Measurements from ENCODE around the gene MEST. TPM values are rescaled to one million over a fixed set of nuclear protein-coding genes. Genes with fewer than 3 reads are reported as not detected.

Gene MEST
- polyA plus RNA-seq, 1 of the 3 experiments (the other 2 are of a cell fraction) = 36.7 TPM

- TF ChIP-seq PBX3 (IDR thresholded peaks at IDR 0.05) (peak; percentile 94), SMC3 (IDR thresholded peaks at IDR 0.05; ENCODE audit: low read depth, low read length) (0 out of 2 replicates have a peak, but pooled peaks have one; percentile 24)
Measured at GRCh38 chr7:130489140-130489983, 2.5 kb upstream of the MEST start (continued).

- TF ChIP-seq TCF12 (IDR thresholded peaks at IDR 0.05) (no peak), FOSL2 (IDR thresholded peaks at IDR 0.05; ENCODE audit: borderline replicate concordance, low read depth) (no peak), CTCF (IDR thresholded peaks at IDR 0.05) (no peak), RCOR1 (IDR thresholded peaks at IDR 0.05; ENCODE audit: low read length) (no peak), JUND (IDR thresholded peaks at IDR 0.05) (no peak), RAD21 (IDR thresholded peaks at IDR 0.05; ENCODE audit: low read length) (no peak)
- Histone ChIP-seq H3K9ac (no peak overlapping the region), H3K4me2 (peak overlapping the region; percentile 61; the same call in 1 of the 2 replicates), H3F3A (replicated peaks; ENCODE audit: insufficient read depth) (peaks cover 18% of the 10 kb centered on the region), H3K79me2 (ENCODE audit: insufficient read depth) (no peaks in the 10 kb centered on the region), H3K27me3 (ENCODE audit: insufficient read depth) (no peaks in the 10 kb centered on the region), H3K4me3 (ENCODE audit: low read depth in 2 of 2, low read length in 1 of 2) (no peak overlapping the region; a peak in 1 of 4 replicates), H3K4me1 (ENCODE audit: control insufficient read depth in 1 of 2, insufficient read depth in 2 of 2, low read depth in 1 of 2, low read length in 1 of 2) (peaks cover 5 to 17% of the 10 kb centered on the region in 2 experiments), H3K9me3 (no peaks in the 10 kb centered on the region), H3K27ac (ENCODE audit: low read depth in 2 of 2, low read length in 1 of 2) (peak overlapping the region in 1 of 2 experiments; percentile 87; a peak in 1 of 4 replicates), H3K36me3 (replicated peaks in 1 of 2; ENCODE audit: control insufficient read depth in 1 of 2, insufficient read depth in 2 of 2, low read length in 1 of 2) (no peaks in the 10 kb centered on the region), H3K9me2 (no peaks in the 10 kb centered on the region), H4K20me1 (ENCODE audit: insufficient read depth) (no peaks in the 10 kb centered on the region), H2AFZ (ENCODE audit: low read depth) (no peak overlapping the region)
- POLR2A ChIA-PET = no interaction called here
- 90% methylated on average over 21 of the region's 21 CpGs for WGBS (ENCODE audit: low lambda C conversion rate)
- no peak for DNase-seq
- CTCF ChIA-PET = interaction anchor here (1.6 kb wide), 1 partner anchor 12 kb away, joined by 3 read pairs; no protein-coding TSS in a partner anchor
Measured at GRCh38 chr7:130490311-130490791, 1.5 kb upstream of the MEST start.

- Histone ChIP-seq H3K79me2 (ENCODE audit: insufficient read depth) (no peaks in the 10 kb centered on the region), H3K4me1 (ENCODE audit: control insufficient read depth in 1 of 2, insufficient read depth in 2 of 2, low read depth in 1 of 2, low read length in 1 of 2) (peaks cover 5 to 17% of the 10 kb centered on the region in 2 experiments), H3K4me2 (peak overlapping the region; percentile 61), H2AFZ (ENCODE audit: low read depth) (peak overlapping the region; percentile 69; the same call in 1 of the 2 replicates), H3K36me3 (replicated peaks in 1 of 2; ENCODE audit: control insufficient read depth in 1 of 2, insufficient read depth in 2 of 2, low read length in 1 of 2) (peaks cover 0 to 4% of the 10 kb centered on the region in 2 experiments), H3K9me2 (no peaks in the 10 kb centered on the region), H3K9me3 (no peaks in the 10 kb centered on the region), H3K9ac (no peak overlapping the region), H3K27me3 (ENCODE audit: insufficient read depth) (no peaks in the 10 kb centered on the region), H3F3A (replicated peaks; ENCODE audit: insufficient read depth) (peaks cover 18% of the 10 kb centered on the region), H4K20me1 (ENCODE audit: insufficient read depth) (no peaks in the 10 kb centered on the region), H3K27ac (ENCODE audit: low read depth in 2 of 2, low read length in 1 of 2) (peak overlapping the region in 1 of 2 experiments; percentile 51; a peak in 2 of 4 replicates), H3K4me3 (ENCODE audit: low read depth in 2 of 2, low read length in 1 of 2) (peak overlapping the region; percentile 53 to 58)
- WGBS (ENCODE audit: low lambda C conversion rate) = 73% methylated on average over 45 of the region's 62 CpGs
- ChIA-PET CTCF (interaction anchor here (1.0 to 1.1 kb wide), 2 partner anchors 13 to 213 kb away, joined by 5 read pairs; no protein-coding TSS in a partner anchor), POLR2A (no interaction called here)
- DNase-seq = peak; percentile 87
- TF ChIP-seq MAX (IDR thresholded peaks at IDR 0.05; ENCODE audit: low read depth) = peak; percentile 58; the same call in 1 of the 2 replicates
- peak; percentile 58 for TF ChIP-seq RAD21 (IDR thresholded peaks at IDR 0.05; ENCODE audit: low read length)
- TF ChIP-seq CTCF (IDR thresholded peaks at IDR 0.05) = peak; percentile 71
- no peak for TF ChIP-seq MXI1 (IDR thresholded peaks at IDR 0.05; ENCODE audit: low read depth, low read length)
- TF ChIP-seq SMC3 (IDR thresholded peaks at IDR 0.05; ENCODE audit: low read depth, low read length) = peak; percentile 20; the same call in 1 of the 2 replicates
- no peak for TF ChIP-seq FOXM1 (IDR thresholded peaks at IDR 0.05; ENCODE audit: low read depth)
Measured at GRCh38 chr7:130490888-130491804, 739 bp upstream of the MEST start.

All from SK-N-SH (cell line).